Left lung (tissue), 10 donors: ENCODE data around the gene TSKU. TPM values are rescaled to one million over a fixed set of nuclear protein-coding genes. Genes with fewer than 3 reads are reported as not detected.

Experiments used
- ATAC-seq: fragments of 200-7000 bp; cut with Tn5 transposase; one replicate; pipeline ENCODE4 v1.9.1; 2020; ENCODE audit warnings: moderate library complexity
- DNase-seq, 4 donors: peaks; one replicate each; pipeline ENCODE4 v3.0.0-alpha.2; 2013 to 2020
- H3K27ac ChIP-seq, 2 donors: fragments of 200-600 bp; sonication (generic) in 1 of 2; one replicate each; pipeline versions ENCODE4 v1.5.0 to v1.8.0; 2020 to 2021
- H3K27me3 ChIP-seq, 2 donors: fragments of 200-600 bp; sonication (generic) in 1 of 2; one replicate each; pipeline versions ENCODE4 v1.5.0 to v1.8.0; 2020 to 2021
- H3K36me3 ChIP-seq, 2 donors: fragments of 200-600 bp; sonication (generic) in 1 of 2; one replicate each; pipeline versions ENCODE4 v1.5.0 to v1.8.0; 2020 to 2021
- H3K4me1 ChIP-seq, 2 donors: fragments of 200-600 bp; one replicate each; pipeline ENCODE4 v1.8.0; 2021
- H3K4me3 ChIP-seq, 2 donors: fragments of 200-600 bp; sonication (generic) in 1 of 2; one replicate each; pipeline versions ENCODE4 v1.5.0 to v1.8.0; 2020 to 2021; ENCODE audit warnings: mild to moderate bottlenecking in 1 of 2
- H3K9me3 ChIP-seq, 2 donors: fragments of 200-600 bp; sonication (generic) in 1 of 2; one replicate each; pipeline versions ENCODE4 v1.5.0 to v1.8.0; 2020 to 2021
- intact Hi-C, 2 donors: fragments of 100-400 bp; cut with DNase I; formaldehyde crosslinking; loops; one replicate each; pipeline versions ENCODE4 v1.11.2 to v1.14.2; 2022
- polyA plus RNA-seq, 6 donors: library from polyadenylated mRNA; unstranded; fragments of 120-200 nt; gene quantifications; one replicate each; pipeline ENCODE4 v1.2.1, GENCODE V29; 2013; ENCODE audit not compliant: insufficient read length in 6 of 6
- total RNA-seq, 2 donors: library from RNA; stranded (reverse); fragmentation: NEBNext Ultra II Directional; extraction: Animal tissue kit (Norgen Biotek cat#: 25700); gene quantifications; one replicate each; pipeline ENCODE4 v1.2.1, GENCODE V29; 2021
- TF ChIP-seq, protein P1 (sequence below), 2 donors: fragments of 200-600 bp; sonication (generic) in 1 of 2; IDR thresholded peaks; one replicate each; pipeline versions ENCODE4 v1.5.0 to v1.8.0; 2021; ENCODE audit warnings: antibody characterized with exemption in 2 of 2
- donor health status: DM: no; HTN: yes; CAD: no.
- donor health status: DM: no; HTN: no; CAD: no.

TSKU gene
- total and polyA plus RNA-seq, 8 donors = 12.7 to 36.6 (median 28.3) TPM

DNA sequence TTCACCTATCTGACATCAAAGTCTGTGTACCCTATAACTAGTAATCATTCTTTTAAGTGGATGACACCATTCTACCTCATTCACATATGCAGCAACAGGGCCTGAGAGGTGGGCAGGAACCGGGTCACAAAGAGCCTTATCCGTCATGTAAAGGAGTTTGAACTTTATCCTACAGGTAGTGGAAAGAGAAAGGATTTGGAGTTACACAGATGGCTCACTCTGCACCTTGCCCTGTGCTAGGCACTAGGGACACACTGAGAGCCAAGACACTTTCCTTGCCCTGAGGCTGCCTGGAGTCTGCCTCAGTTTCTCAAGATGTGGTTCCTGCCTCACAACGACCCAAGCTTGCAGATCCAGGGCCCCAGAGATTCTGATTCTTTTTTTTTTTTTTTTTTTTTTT, 63.3 kb downstream of the TSKU start:
- intact Hi-C loops = no loop called here
- Histone ChIP-seq H3K4me3 (no peak overlapping the region), H3K27me3 (no peaks in the 10 kb centered on the region), H3K36me3 (no peaks in the 10 kb centered on the region), H3K4me1 (peaks cover 0 to 5% of the 10 kb centered on the region in 2 donors), H3K9me3 (no peaks in the 10 kb centered on the region), H3K27ac (no peak overlapping the region)
- TF ChIP-seq, protein P1, sequence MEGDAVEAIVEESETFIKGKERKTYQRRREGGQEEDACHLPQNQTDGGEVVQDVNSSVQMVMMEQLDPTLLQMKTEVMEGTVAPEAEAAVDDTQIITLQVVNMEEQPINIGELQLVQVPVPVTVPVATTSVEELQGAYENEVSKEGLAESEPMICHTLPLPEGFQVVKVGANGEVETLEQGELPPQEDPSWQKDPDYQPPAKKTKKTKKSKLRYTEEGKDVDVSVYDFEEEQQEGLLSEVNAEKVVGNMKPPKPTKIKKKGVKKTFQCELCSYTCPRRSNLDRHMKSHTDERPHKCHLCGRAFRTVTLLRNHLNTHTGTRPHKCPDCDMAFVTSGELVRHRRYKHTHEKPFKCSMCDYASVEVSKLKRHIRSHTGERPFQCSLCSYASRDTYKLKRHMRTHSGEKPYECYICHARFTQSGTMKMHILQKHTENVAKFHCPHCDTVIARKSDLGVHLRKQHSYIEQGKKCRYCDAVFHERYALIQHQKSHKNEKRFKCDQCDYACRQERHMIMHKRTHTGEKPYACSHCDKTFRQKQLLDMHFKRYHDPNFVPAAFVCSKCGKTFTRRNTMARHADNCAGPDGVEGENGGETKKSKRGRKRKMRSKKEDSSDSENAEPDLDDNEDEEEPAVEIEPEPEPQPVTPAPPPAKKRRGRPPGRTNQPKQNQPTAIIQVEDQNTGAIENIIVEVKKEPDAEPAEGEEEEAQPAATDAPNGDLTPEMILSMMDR (IDR thresholded peaks at IDR 0.05) = no peak
- ATAC-seq = no peak
- DNase-seq = no peak

Other genes with a start within 250 kb of the TSKU start
- gene LRRC32, start 112.6 kb upstream of the TSKU start, total RNA-seq = 10 to 100 TPM; 38.7 to 66.8 TPM
- 10 to 100 TPM; 40.0 to 47.9 (median 45.0) TPM for gene LRRC32, start 112.6 kb upstream of the TSKU start, polyA plus RNA-seq
- gene ACER3, start 77.6 kb downstream of the TSKU start, total RNA-seq = 10 to 100 TPM; 27.5 to 46.5 TPM
- 10 to 100 TPM; 17.5 to 26.6 (median 22.5) TPM for gene ACER3, start 77.6 kb downstream of the TSKU start, polyA plus RNA-seq